ENCODE measurements around the gene ZNF506.

GRCh38 chr19:19750842-19751790 lies 70.4 kb downstream of the ZNF506 start:
- TF ChIP-seq POLR2AphosphoS5 (IDR thresholded peaks at IDR 0.05; ENCODE audit: low read depth, low read length) (no peak), POLR2A (IDR thresholded peaks at IDR 0.05; ENCODE audit: low read depth, low read length) (no peak)
